Neural progenitor cell (in vitro differentiated cells): ENCODE data around the gene ADAM8. TPM values are rescaled to one million over a fixed set of nuclear protein-coding genes. Genes with fewer than 3 reads are reported as not detected.

Experiments
- DNase-seq: peaks from one replicate; pipeline ENCODE4 v3.0.0-alpha.2; 2016; ENCODE audit warnings: low spot score
- H2AFZ ChIP-seq: fragments of 200-600 bp; sonication (generic); replicated peaks from 2 replicates; pipeline ENCODE4 v1.6.1; 2016; ENCODE audit warnings: antibody characterized with exemption
- H3F3A ChIP-seq: fragments of 200-600 bp; sonication (generic); 2 replicates; pipeline ENCODE4 v1.6.1; 2016; ENCODE audit warnings: antibody characterized with exemption, low read depth
- H3K27ac ChIP-seq: fragments of 200-600 bp; sonication (generic); 2 replicates; pipeline ENCODE4 v1.5.1; 2016; ENCODE audit warnings: mild to moderate bottlenecking
- H3K27me3 ChIP-seq: fragments of 200-600 bp; sonication (generic); 2 replicates; pipeline ENCODE4 v1.6.1; 2016; ENCODE audit warnings: mild to moderate bottlenecking, moderate library complexity
- H3K36me3 ChIP-seq: fragments of 200-600 bp; sonication (generic); 2 replicates; pipeline ENCODE4 v1.5.1; 2016
- H3K4me1 ChIP-seq: fragments of 200-600 bp; sonication (generic); 2 replicates; pipeline ENCODE4 v1.6.1; 2016; ENCODE audit warnings: mixed run types
- H3K4me2 ChIP-seq: fragments of 200-600 bp; sonication (generic); 2 replicates; pipeline ENCODE4 v1.6.1; 2016
- H3K4me3 ChIP-seq: fragments of 200-600 bp; sonication (generic); 2 replicates; pipeline ENCODE4 v1.5.1; 2016
- H3K79me2 ChIP-seq: fragments of 200-600 bp; sonication (generic); 2 replicates; pipeline ENCODE4 v1.6.1; 2016; ENCODE audit warnings: low read depth
- H3K9ac ChIP-seq: fragments of 200-600 bp; sonication (generic); 2 replicates; pipeline ENCODE4 v1.6.1; 2016
- H3K9me3 ChIP-seq: fragments of 200-600 bp; sonication (generic); 2 replicates; pipeline ENCODE4 v1.5.1; 2016; ENCODE audit warnings: low read depth
- H4K20me1 ChIP-seq: fragments of 200-600 bp; sonication (generic); 2 replicates; pipeline ENCODE4 v1.6.1; 2016; ENCODE audit warnings: low read depth
- H3K27ac Mint-ChIP-seq: 3 replicates; pipeline ENCODE4 v1.8.0; 2021; ENCODE audit warnings: mixed read lengths
- H3K27me3 Mint-ChIP-seq: 2 replicates; pipeline ENCODE4 v1.8.0; 2022; ENCODE audit warnings: low read depth, mild to moderate bottlenecking, inconsistent platforms, moderate library complexity, mixed read lengths; ENCODE audit not compliant: insufficient read depth
- H3K36me3 Mint-ChIP-seq: 3 replicates; pipeline ENCODE4 v1.8.0; 2021; ENCODE audit warnings: mixed read lengths
- H3K4me1 Mint-ChIP-seq: 3 replicates; pipeline ENCODE4 v1.8.0; 2021; ENCODE audit warnings: mixed read lengths
- H3K4me3 Mint-ChIP-seq: 3 replicates; pipeline ENCODE4 v1.8.0; 2021; ENCODE audit warnings: mild to moderate bottlenecking, moderate library complexity, mixed read lengths
- H3K9me3 Mint-ChIP-seq: 3 replicates; pipeline ENCODE4 v1.8.0; 2020; ENCODE audit warnings: mixed read lengths
- CTCF ChIP-seq: fragments of 200-600 bp; sonication (generic); IDR thresholded peaks from 2 replicates; pipeline ENCODE4 v1.5.1; 2017; ENCODE audit warnings: antibody characterized with exemption, mild to moderate bottlenecking
- EZH2 ChIP-seq: fragments of 200-600 bp; sonication (generic); IDR thresholded peaks from 2 replicates; pipeline ENCODE4 v1.6.1; 2017; ENCODE audit warnings: antibody characterized with exemption, mild to moderate bottlenecking, moderate library complexity
- EZH2phosphoT487 ChIP-seq: fragments of 200-600 bp; sonication (generic); IDR thresholded peaks from 2 replicates; pipeline ENCODE4 v1.6.1; 2017; ENCODE audit warnings: antibody characterized with exemption
- total RNA-seq: library from RNA; depleted of rRNA; stranded (reverse); fragments of >200 nt; gene quantifications from 2 replicates; pipeline ENCODE4 v1.2.3, GENCODE V29; 2015; ENCODE audit warnings: low replicate concordance

Gene ADAM8
- total RNA-seq, 1 donor from 2014 or later: 3.3 TPM

GRCh38 chr10:133221331-133221730 is 55.3 kb downstream of the ADAM8 start:
- H3K4me2 ChIP-seq: no peak overlapping the region
- no peak for DNase-seq
- H3K4me3 Mint-ChIP-seq: no peak overlapping the region
- no peaks in the 10 kb centered on the region for H3K36me3 ChIP-seq
- no peak overlapping the region for H3K27ac Mint-ChIP-seq
- H4K20me1 ChIP-seq: no peaks in the 10 kb centered on the region
- H3K4me3 ChIP-seq: no peak overlapping the region
- H3K27ac ChIP-seq: no peak overlapping the region
- no peaks in the 10 kb centered on the region for H3K36me3 Mint-ChIP-seq
- TF ChIP-seq EZH2: no peak
- no peak for TF ChIP-seq EZH2phosphoT487
- TF ChIP-seq CTCF: no peak
- H3K9ac ChIP-seq: no peak overlapping the region
- H3K4me1 Mint-ChIP-seq: peaks cover 8% of the 10 kb centered on the region
- peaks cover 27% of the 10 kb centered on the region for H3K27me3 ChIP-seq
- no peaks in the 10 kb centered on the region for H3K79me2 ChIP-seq
- peaks cover 3% of the 10 kb centered on the region for H3K9me3 Mint-ChIP-seq
- peaks cover 22% of the 10 kb centered on the region for H3K27me3 Mint-ChIP-seq
- no peaks in the 10 kb centered on the region for H3K9me3 ChIP-seq
- no peak overlapping the region for H2AFZ ChIP-seq
- H3F3A ChIP-seq: peaks cover 6% of the 10 kb centered on the region
- no peaks in the 10 kb centered on the region for H3K4me1 ChIP-seq

GRCh38 chr10:133219782-133220181 is 56.9 kb downstream of the ADAM8 start:
- no peak overlapping the region for H3K4me3 Mint-ChIP-seq
- H3K4me2 ChIP-seq: peak overlapping the region; percentile 77
- no peaks in the 10 kb centered on the region for H4K20me1 ChIP-seq
- peaks cover 6% of the 10 kb centered on the region for H3F3A ChIP-seq
- no peaks in the 10 kb centered on the region for H3K9me3 ChIP-seq
- no peak overlapping the region for H2AFZ ChIP-seq
- H3K4me1 ChIP-seq: no peaks in the 10 kb centered on the region
- no peaks in the 10 kb centered on the region for H3K79me2 ChIP-seq
- no peaks in the 10 kb centered on the region for H3K36me3 ChIP-seq
- H3K9ac ChIP-seq: no peak overlapping the region
- H3K9me3 Mint-ChIP-seq: peaks cover 3% of the 10 kb centered on the region
- H3K27me3 ChIP-seq: peaks cover 25% of the 10 kb centered on the region
- TF ChIP-seq EZH2 (no peak), EZH2phosphoT487 (no peak), CTCF (no peak)
- H3K27ac ChIP-seq: no peak overlapping the region
- H3K4me1 Mint-ChIP-seq: peaks cover 3% of the 10 kb centered on the region
- DNase-seq: peak; percentile 78
- no peaks in the 10 kb centered on the region for H3K36me3 Mint-ChIP-seq
- peaks cover 22% of the 10 kb centered on the region for H3K27me3 Mint-ChIP-seq
- peak overlapping the region; percentile 46 for H3K4me3 ChIP-seq
- H3K27ac Mint-ChIP-seq: no peak overlapping the region

GRCh38 chr10:133218891-133219290 is 57.8 kb downstream of the ADAM8 start:
- Mint-ChIP-seq H3K27ac (no peak overlapping the region), H3K4me1 (no peaks in the 10 kb centered on the region), H3K4me3 (no peak overlapping the region), H3K27me3 (peaks cover 22% of the 10 kb centered on the region), H3K9me3 (peaks cover 3% of the 10 kb centered on the region), H3K36me3 (no peaks in the 10 kb centered on the region)
- Histone ChIP-seq H3K4me3 (no peak overlapping the region), H3F3A (peaks cover 6% of the 10 kb centered on the region), H3K79me2 (no peaks in the 10 kb centered on the region), H2AFZ (no peak overlapping the region), H4K20me1 (no peaks in the 10 kb centered on the region), H3K27ac (no peak overlapping the region), H3K9me3 (no peaks in the 10 kb centered on the region), H3K36me3 (no peaks in the 10 kb centered on the region), H3K27me3 (peaks cover 25% of the 10 kb centered on the region), H3K9ac (no peak overlapping the region), H3K4me2 (no peak overlapping the region), H3K4me1 (no peaks in the 10 kb centered on the region)
- DNase-seq: no peak
- TF ChIP-seq CTCF (no peak), EZH2phosphoT487 (no peak), EZH2 (no peak)
